Kidney (tissue), 14 donors: ENCODE data around the gene TSPAN3. TPM values are rescaled to one million over a fixed set of nuclear protein-coding genes. Genes with fewer than 3 reads are reported as not detected.

Experiments
- DNase-seq, 5 donors: peaks; one replicate each; pipeline ENCODE4 v3.0.0-alpha.2; 2013 to 2020
- FAIRE-seq: peaks from 2 replicates; lab custom pipeline; 2012; peaks lifted over from hg19 to GRCh38; lab: Jason Lieb, UNC
- H3K27ac ChIP-seq, 2 donors: one replicate each; pipeline ENCODE4 v1.7.0; 2013; ENCODE audit warnings: low read depth in 2 of 2, low read length in 2 of 2, inconsistent platforms in 1 of 2
- H3K27me3 ChIP-seq: one replicate; pipeline ENCODE4 v1.7.1; 2013; ENCODE audit warnings: low read length, inconsistent platforms; ENCODE audit not compliant: control insufficient read depth, insufficient read depth
- H3K36me3 ChIP-seq, 3 donors: one replicate each; pipeline versions ENCODE4 v1.7.0 to v1.7.1; 2013; ENCODE audit warnings: low read length in 3 of 3, control low read depth in 1 of 3, inconsistent platforms in 1 of 3; ENCODE audit not compliant: insufficient read depth in 3 of 3, control insufficient read depth in 2 of 3
- H3K4me1 ChIP-seq, 3 donors: one replicate each; pipeline versions ENCODE4 v1.7.0 to v1.7.1; 2013; ENCODE audit warnings: low read length in 3 of 3, inconsistent platforms in 1 of 3, low read depth in 1 of 3; ENCODE audit not compliant: control insufficient read depth in 2 of 3, insufficient read depth in 2 of 3
- H3K4me3 ChIP-seq, 3 donors: one replicate each; pipeline versions ENCODE4 v1.7.0 to v1.8.1; 2013; ENCODE audit warnings: low read length in 3 of 3, control low read depth in 1 of 3, inconsistent platforms in 1 of 3
- H3K9ac ChIP-seq, 3 donors: one replicate each; pipeline versions ENCODE4 v1.7.0 to v1.7.1; 2013; ENCODE audit warnings: low read length in 3 of 3, control low read depth in 1 of 3, inconsistent platforms in 1 of 3
- H3K9me3 ChIP-seq, 3 donors: one replicate each; pipeline versions ENCODE4 v1.7.0 to v1.7.1; 2013; ENCODE audit warnings: low read length in 3 of 3, control low read depth in 1 of 3, inconsistent platforms in 1 of 3; ENCODE audit not compliant: control insufficient read depth in 2 of 3, insufficient read depth in 1 of 3
- CTCF ChIP-seq: IDR thresholded peaks from 3 replicates; pipeline ENCODE4 v1.5.1; 2012; ENCODE audit warnings: mild to moderate bottlenecking, moderate library complexity, borderline replicate concordance; ENCODE audit not compliant: insufficient read depth; ENCODE audit errors: extremely low read depth
- intact Hi-C: fragments of 100-400 bp; cut with DNase I; formaldehyde crosslinking; loops from one replicate; pipeline ENCODE4 v1.11.1; 2022
- polyA plus RNA-seq: library from polyadenylated mRNA; stranded (reverse); fragments of 350-450 nt; fragmentation: Illumina TruSeq; extraction: RNeasy Lipid Tissue Mini Kit (QIAGEN cat#74804); gene quantifications from one replicate; pipeline ENCODE4 v1.2.3, GENCODE V29; 2014; ENCODE audit warnings: low read depth, low replicate concordance; ENCODE audit not compliant: insufficient read depth
- total RNA-seq: library from RNA; stranded (reverse); fragmentation: NEBNext Ultra II Directional; extraction: Animal tissue kit (Norgen Biotek cat#: 25700); gene quantifications from one replicate; pipeline ENCODE4 v1.2.1, GENCODE V29; 2021
- donor health status: control.
- donor health status: control.
- donor health status: control.
- donor health status: control.
- donor health status: control.
- donor health status: DM: yes; HTN: yes; CAD: no.
- donor health status: Normal renal cell carcinoma (clear cell type).

Gene TSPAN3
- total and polyA plus RNA-seq, 2 donors from 2014 or later: 245 to 273 TPM

GRCh38 chr15:77064539-77065308 lies 6.2 kb downstream of the TSPAN3 start:
- TF ChIP-seq CTCF: no peak
- no peak for FAIRE-seq
- H3K27ac ChIP-seq: peak overlapping the region in 1 of 2 donors; percentile 36

GRCh38 chr15:77064063-77064462 lies 6.8 kb downstream of the TSPAN3 start:
- Histone ChIP-seq H3K9me3 (no peaks in the 10 kb centered on the region), H3K27ac (no peak overlapping the region), H3K36me3 (no peaks in the 10 kb centered on the region), H3K27me3 (no peaks in the 10 kb centered on the region), H3K4me1 (peaks cover 6 to 39% (median 25%) of the 10 kb centered on the region in 3 donors), H3K4me3 (no peak overlapping the region), H3K9ac (no peak overlapping the region)
- FAIRE-seq: no peak
- DNase-seq: no peak
- TF ChIP-seq CTCF: no peak
- intact Hi-C loops: no loop called here

More at GRCh38 chr15:77064539-77065308, 6.2 kb downstream of the TSPAN3 start:
- no peaks in the 10 kb centered on the region for H3K36me3 ChIP-seq
- DNase-seq: peak in 2 of 5 donors; percentile 54 to 70
- H3K9ac ChIP-seq: no peak overlapping the region
- peaks cover 3 to 41% (median 27%) of the 10 kb centered on the region in 3 donors for H3K4me1 ChIP-seq
- intact Hi-C loops: no loop called here
- H3K4me3 ChIP-seq: no peak overlapping the region
- H3K27me3 ChIP-seq: no peaks in the 10 kb centered on the region
- no peaks in the 10 kb centered on the region for H3K9me3 ChIP-seq

DNA sequence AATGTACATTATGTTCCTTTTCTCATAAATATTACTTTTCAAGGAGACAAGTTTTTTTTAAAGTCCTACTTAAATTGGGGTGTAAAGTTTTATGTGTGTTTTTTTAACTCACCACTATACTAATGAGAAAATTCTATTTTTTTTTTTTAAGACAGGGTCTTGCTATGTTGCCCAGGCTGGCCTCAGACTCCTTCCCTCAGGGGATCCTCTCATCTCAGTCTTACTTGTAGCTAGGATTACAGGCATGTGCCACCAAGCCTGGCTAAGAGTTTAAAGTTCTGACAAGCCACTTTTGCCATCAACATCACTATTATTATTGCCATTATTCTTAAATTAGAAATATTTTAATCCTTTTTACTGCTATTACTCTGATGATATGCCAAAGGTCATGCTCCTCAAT lies 7.7 kb downstream of the TSPAN3 start:
- intact Hi-C loops: no loop called here
- H3K27ac ChIP-seq: no peak overlapping the region
- FAIRE-seq: no peak

More for the DNA sequence above, 7.7 kb downstream of the TSPAN3 start:
- H3K36me3 ChIP-seq: no peaks in the 10 kb centered on the region
- no peak overlapping the region for H3K9ac ChIP-seq
- no peaks in the 10 kb centered on the region for H3K9me3 ChIP-seq
- DNase-seq: no peak
- H3K27me3 ChIP-seq: no peaks in the 10 kb centered on the region
- H3K4me3 ChIP-seq: no peak overlapping the region
- TF ChIP-seq CTCF: no peak
- peaks cover 6 to 39% (median 25%) of the 10 kb centered on the region in 3 donors for H3K4me1 ChIP-seq
